KMS-11 (cell line): ENCODE measurements around the gene CCDC149.

Experiments
- H2AFZ ChIP-seq: fragments of 200-600 bp; sonication (generic); 2 replicates; pipeline ENCODE4 v1.6.1; 2016; ENCODE audit warnings: antibody characterized with exemption, mixed run types, low read depth
- H3K27ac ChIP-seq: fragments of 200-600 bp; sonication (generic); 2 replicates; pipeline ENCODE4 v1.6.1; 2016; ENCODE audit warnings: mild to moderate bottlenecking, mixed run types
- H3K27me3 ChIP-seq: fragments of 200-600 bp; sonication (generic); 2 replicates; pipeline ENCODE4 v1.6.1; 2017; ENCODE audit warnings: mild to moderate bottlenecking, low read depth, mixed run types, moderate library complexity; ENCODE audit not compliant: insufficient read depth
- H3K36me3 ChIP-seq: fragments of 200-600 bp; sonication (generic); 2 replicates; pipeline ENCODE4 v1.6.1; 2017; ENCODE audit warnings: mild to moderate bottlenecking, mixed run types; ENCODE audit not compliant: insufficient read depth
- H3K4me1 ChIP-seq: fragments of 200-600 bp; sonication (generic); 2 replicates; pipeline ENCODE4 v1.6.1; 2016; ENCODE audit warnings: mild to moderate bottlenecking, low read depth, mixed run types; ENCODE audit not compliant: poor library complexity, severe bottlenecking
- H3K4me2 ChIP-seq: fragments of 200-600 bp; sonication (generic); 2 replicates; pipeline ENCODE4 v1.7.0; 2016; ENCODE audit warnings: mild to moderate bottlenecking, mixed run types
- H3K4me3 ChIP-seq: fragments of 200-600 bp; sonication (generic); IDR thresholded peaks from 2 replicates; pipeline ENCODE4 v1.6.1; 2017; ENCODE audit warnings: low read depth, low read length, mixed read lengths; ENCODE audit not compliant: insufficient read depth
- H3K79me2 ChIP-seq: fragments of 200-600 bp; sonication (generic); 2 replicates; pipeline ENCODE4 v1.6.1; 2016; ENCODE audit warnings: low read depth, mixed run types; ENCODE audit not compliant: insufficient read depth
- H3K9ac ChIP-seq: fragments of 200-600 bp; sonication (generic); 2 replicates; pipeline ENCODE4 v1.6.1; 2016; ENCODE audit warnings: mild to moderate bottlenecking, mixed run types
- H4K20me1 ChIP-seq: fragments of 200-600 bp; sonication (generic); 2 replicates; pipeline ENCODE4 v1.6.1; 2016; ENCODE audit warnings: mild to moderate bottlenecking, mixed run types; ENCODE audit not compliant: insufficient read depth
- TF ChIP-seq, protein P1 (sequence below): fragments of 200-600 bp; sonication (generic); conservative IDR thresholded peaks from 2 replicates; pipeline ENCODE4 v1.6.1; 2017; ENCODE audit warnings: low read depth, mild to moderate bottlenecking, antibody characterized with exemption, low read length, moderate library complexity, mixed read lengths

The CCDC149 gene

GRCh38 chr4:24880186-24880585, 32.7 kb downstream of the CCDC149 start:
- TF ChIP-seq, protein P1, sequence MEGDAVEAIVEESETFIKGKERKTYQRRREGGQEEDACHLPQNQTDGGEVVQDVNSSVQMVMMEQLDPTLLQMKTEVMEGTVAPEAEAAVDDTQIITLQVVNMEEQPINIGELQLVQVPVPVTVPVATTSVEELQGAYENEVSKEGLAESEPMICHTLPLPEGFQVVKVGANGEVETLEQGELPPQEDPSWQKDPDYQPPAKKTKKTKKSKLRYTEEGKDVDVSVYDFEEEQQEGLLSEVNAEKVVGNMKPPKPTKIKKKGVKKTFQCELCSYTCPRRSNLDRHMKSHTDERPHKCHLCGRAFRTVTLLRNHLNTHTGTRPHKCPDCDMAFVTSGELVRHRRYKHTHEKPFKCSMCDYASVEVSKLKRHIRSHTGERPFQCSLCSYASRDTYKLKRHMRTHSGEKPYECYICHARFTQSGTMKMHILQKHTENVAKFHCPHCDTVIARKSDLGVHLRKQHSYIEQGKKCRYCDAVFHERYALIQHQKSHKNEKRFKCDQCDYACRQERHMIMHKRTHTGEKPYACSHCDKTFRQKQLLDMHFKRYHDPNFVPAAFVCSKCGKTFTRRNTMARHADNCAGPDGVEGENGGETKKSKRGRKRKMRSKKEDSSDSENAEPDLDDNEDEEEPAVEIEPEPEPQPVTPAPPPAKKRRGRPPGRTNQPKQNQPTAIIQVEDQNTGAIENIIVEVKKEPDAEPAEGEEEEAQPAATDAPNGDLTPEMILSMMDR = no peak
- H2AFZ ChIP-seq = no peak overlapping the region

GRCh38 chr4:24878636-24879016, 34.2 kb downstream of the CCDC149 start:
- H3K79me2 ChIP-seq = no peaks in the 10 kb centered on the region
- no peaks in the 10 kb centered on the region for H4K20me1 ChIP-seq
- H3K4me1 ChIP-seq = no peaks in the 10 kb centered on the region
- H2AFZ ChIP-seq = no peak overlapping the region
- H3K27me3 ChIP-seq = no peaks in the 10 kb centered on the region
- no peaks in the 10 kb centered on the region for H3K36me3 ChIP-seq
- H3K9ac ChIP-seq = no peak overlapping the region
- no peak overlapping the region for H3K4me3 ChIP-seq
- H3K4me2 ChIP-seq = no peak overlapping the region
- H3K27ac ChIP-seq = no peak overlapping the region
- TF ChIP-seq, protein P1 = no peak

More at GRCh38 chr4:24880186-24880585, 32.7 kb downstream of the CCDC149 start:
- Histone ChIP-seq H3K36me3 (no peaks in the 10 kb centered on the region), H3K27me3 (no peaks in the 10 kb centered on the region), H4K20me1 (no peaks in the 10 kb centered on the region), H3K79me2 (no peaks in the 10 kb centered on the region), H3K4me3 (no peak overlapping the region), H3K9ac (no peak overlapping the region), H3K4me1 (no peaks in the 10 kb centered on the region), H3K27ac (no peak overlapping the region), H3K4me2 (no peak overlapping the region)

- Histone ChIP-seq H3K27ac (no peak overlapping the region), H3K4me3 (no peak overlapping the region), H4K20me1 (no peaks in the 10 kb centered on the region), H3K79me2 (no peaks in the 10 kb centered on the region), H2AFZ (no peak overlapping the region), H3K27me3 (no peaks in the 10 kb centered on the region), H3K4me1 (no peaks in the 10 kb centered on the region), H3K36me3 (no peaks in the 10 kb centered on the region), H3K9ac (no peak overlapping the region), H3K4me2 (no peak overlapping the region)
- TF ChIP-seq, protein P1 = no peak
These were observed 34.8 kb downstream of the CCDC149 start for GRCh38 chr4:24877868-24878635.

DNA sequence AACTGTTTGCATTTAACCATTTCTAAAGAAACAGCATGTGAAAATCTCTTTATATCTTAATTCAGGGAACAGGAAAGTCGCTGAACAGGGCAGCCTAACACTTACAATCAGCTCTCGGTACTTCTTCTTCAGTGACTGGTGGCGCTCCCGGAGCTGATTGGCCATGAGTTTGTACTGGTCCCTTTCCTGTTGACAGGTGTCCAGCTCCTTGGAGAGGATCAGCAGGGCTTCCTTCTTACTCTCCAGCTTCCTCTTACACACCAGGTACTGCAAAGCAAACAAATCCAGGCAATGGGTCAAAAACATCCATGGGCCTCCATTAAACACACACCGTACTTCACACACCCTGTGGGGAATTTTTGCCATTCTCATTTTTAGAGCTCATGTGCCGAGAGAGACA, 36.4 kb downstream of the CCDC149 start:
- H3K79me2 ChIP-seq = no peaks in the 10 kb centered on the region
- H3K27ac ChIP-seq = no peak overlapping the region
- no peaks in the 10 kb centered on the region for H3K4me1 ChIP-seq

More for the DNA sequence above, 36.4 kb downstream of the CCDC149 start:
- H3K27me3 ChIP-seq = no peaks in the 10 kb centered on the region
- no peaks in the 10 kb centered on the region for H3K36me3 ChIP-seq
- no peak overlapping the region for H2AFZ ChIP-seq
- no peak overlapping the region for H3K4me2 ChIP-seq
- no peak overlapping the region for H3K4me3 ChIP-seq
- H4K20me1 ChIP-seq = no peaks in the 10 kb centered on the region
- H3K9ac ChIP-seq = no peak overlapping the region
- TF ChIP-seq, protein P1 = no peak
